Renal cortex interstitium (tissue), 15 donors: ENCODE results near the gene RABEP2. TPM values are rescaled to one million over a fixed set of nuclear protein-coding genes. Genes with fewer than 3 reads are reported as not detected.
"Not testable (repeated sequence)": the region's sequence is repeated elsewhere in the genome, so short reads cannot be mapped to it uniquely, and the experiment has no call there.

Experiments
- DNase-seq, 11 donors: peaks; one replicate each; pipeline ENCODE4 v3.0.0-alpha.2; 2013; ENCODE audit warnings: low read depth in 9 of 11, low spot score in 4 of 11; ENCODE audit errors: extremely low read depth in 1 of 11
- long read RNA-seq, 16 experiments: transcript quantifications; one replicate each; lab custom pipeline, GENCODE V29; 2026
- polyA plus RNA-seq, 3 donors: library from polyadenylated mRNA; unstranded; fragments of 120-200 nt; gene quantifications; one replicate each; pipeline ENCODE4 v1.2.1, GENCODE V29; 2013; ENCODE audit not compliant: insufficient read length in 3 of 3

The RABEP2 gene
- 10 to 100 TPM; 17.5 to 30.7 (median 26.0) TPM for polyA plus RNA-seq
- long read RNA-seq, donor 1, partial matches to known transcripts, result 0 of 2 reads
- long read RNA-seq, donor 1, other reads (novel, unspliced or antisense), result 0 of 2 reads
- long read RNA-seq, donor 2, partial matches to known transcripts, result 0 of 1 reads
- long read RNA-seq, donor 2, other reads (novel, unspliced or antisense), result 0 of 1 reads
- long read RNA-seq, donor 3, partial matches to known transcripts, result 0 of 2 reads
- long read RNA-seq, donor 3, other reads (novel, unspliced or antisense), result 0 of 2 reads
- long read RNA-seq, donor 4, partial matches to known transcripts, result 0 of 1 reads
- long read RNA-seq, donor 4, other reads (novel, unspliced or antisense), result 0 of 1 reads
- long read RNA-seq, donor 5, result 0 reads
- long read RNA-seq, donor 6, partial matches to known transcripts, result 0 of 2 reads
- long read RNA-seq, donor 6, other reads (novel, unspliced or antisense), result 0 of 2 reads
- long read RNA-seq, donor 7, partial matches to known transcripts, result 0 of 1 reads
- long read RNA-seq, donor 7, other reads (novel, unspliced or antisense), result 0 of 1 reads
- long read RNA-seq, donor 8, result 0 reads
- long read RNA-seq, donor 9, partial matches to known transcripts, result 0 of 1 reads
- long read RNA-seq, donor 9, other reads (novel, unspliced or antisense), result 0 of 1 reads
- long read RNA-seq, donor 10, partial matches to known transcripts, result 0 of 2 reads
- long read RNA-seq, donor 10, other reads (novel, unspliced or antisense), result 0 of 2 reads
- long read RNA-seq, donor 11, partial matches to known transcripts, result 8 of 10 reads
- long read RNA-seq, donor 11, other reads (novel, unspliced or antisense), result 0 of 10 reads
- long read RNA-seq, donor 12, partial matches to known transcripts, result 5 of 5 reads
- long read RNA-seq, donor 12, other reads (novel, unspliced or antisense), result 0 of 5 reads
- long read RNA-seq, donor 13, result 0 reads
- long read RNA-seq, donor 14, result 0 reads
- long read RNA-seq, donor 15, partial matches to known transcripts, result 0 of 1 reads
- long read RNA-seq, donor 15, other reads (novel, unspliced or antisense), result 0 of 1 reads
- long read RNA-seq, donor 16, partial matches to known transcripts, result 230 of 293 reads
- long read RNA-seq, donor 16, other reads (novel, unspliced or antisense), result 59 of 293 reads

- peak; percentile 74 to 90 (median 87) for DNase-seq
Observed at GRCh38 chr16:28924762-28925385, at the start of gene RABEP2. RABEP2 (minus strand) TSS chr16:28925238; CDS start chr16:28925163, 75 bp downstream.

DNA sequence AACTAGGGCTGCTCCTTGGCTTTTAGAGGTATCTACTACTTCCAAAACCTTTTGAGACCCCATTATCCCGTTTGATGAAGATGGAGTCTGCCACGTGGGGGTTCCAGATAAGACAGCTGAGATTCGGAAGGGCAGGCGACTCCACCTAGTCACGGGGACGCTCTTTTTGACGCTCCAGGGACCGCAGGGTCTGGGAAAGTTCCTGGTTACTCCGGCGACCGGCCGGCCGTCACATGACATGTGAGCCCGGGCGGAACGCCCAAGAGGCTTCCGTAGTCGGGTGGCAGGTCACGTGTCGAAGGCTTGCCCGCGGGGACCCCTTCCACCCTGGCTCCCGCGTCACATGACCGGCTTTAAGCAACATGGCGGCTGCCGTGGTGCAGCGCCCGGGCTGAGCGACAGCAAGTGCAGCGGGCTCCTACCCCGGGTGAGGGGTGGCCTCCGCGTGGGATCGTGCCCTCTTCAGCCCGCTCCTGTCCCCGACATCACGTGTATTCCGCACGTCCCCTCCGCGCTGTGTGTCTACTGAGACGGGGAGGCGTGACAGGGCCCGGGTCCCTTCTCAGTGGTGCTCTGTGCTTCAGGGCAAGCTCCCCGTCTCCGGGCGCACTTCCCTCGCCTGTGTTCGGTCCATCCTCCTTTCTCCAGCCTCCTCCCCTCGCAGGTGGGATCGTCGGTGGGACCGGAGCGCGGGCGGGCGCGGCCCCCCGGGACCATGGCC, 49.6 kb upstream of the RABEP2 start, which contains the start of gene SPNS1:
TSS of gene SPNS1 (plus strand) at position 342 of the 721 bp plus-strand sequence. CDS start at position 716, 374 bp downstream.
- peak; percentile 88 to 96 (median 93) for DNase-seq

DNA sequence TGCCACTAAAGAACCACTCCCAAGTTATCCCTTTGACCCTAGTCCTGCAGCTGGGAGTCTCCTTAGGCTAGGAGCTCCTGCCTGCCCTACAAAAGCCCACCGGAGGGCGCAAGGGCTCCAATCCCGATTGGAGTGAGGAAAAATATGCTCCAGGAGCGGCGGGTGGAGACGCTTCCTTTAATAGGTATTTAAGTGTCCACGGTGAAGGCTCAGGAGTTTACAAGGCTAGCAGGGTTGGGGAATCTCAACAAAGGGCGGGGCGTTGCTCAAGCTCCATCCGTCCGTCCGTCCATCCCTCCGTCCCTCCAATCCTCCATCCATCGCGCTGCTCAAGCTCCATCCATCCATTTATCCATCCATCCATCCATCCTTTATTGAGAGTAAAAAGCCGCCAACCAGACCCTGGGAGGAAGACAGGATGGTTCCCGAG, 49.0 kb upstream of the RABEP2 start:
- DNase-seq, result peak in 7 of 11 donors; percentile 31 to 54 (median 44)

GRCh38 chr16:28969696-28970095, 44.7 kb upstream of the RABEP2 start:
- not testable (repeated sequence) for DNase-seq

DNA sequence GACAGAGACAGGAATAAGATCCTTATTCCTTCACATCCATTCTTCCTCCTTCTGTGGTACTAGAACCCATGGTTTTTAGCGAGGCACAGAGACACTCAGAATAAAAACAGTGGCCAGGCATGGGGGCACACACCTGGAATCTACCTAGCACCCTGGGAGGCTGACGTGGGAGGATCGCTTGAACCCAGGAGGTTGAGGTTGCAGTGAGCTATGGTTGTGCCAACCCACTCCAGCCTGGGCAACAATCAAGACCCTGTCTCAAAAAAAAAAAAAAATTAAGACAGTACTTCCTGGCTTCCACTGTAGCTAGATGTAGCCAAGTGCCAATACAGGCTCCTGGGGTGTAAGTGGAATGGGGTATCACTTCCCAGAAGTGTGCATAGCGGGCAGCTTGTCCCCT, 42.1 kb upstream of the RABEP2 start:
- DNase-seq, result no peak

- no peak for DNase-seq
Observed at GRCh38 chr16:28964496-28964895, 39.5 kb upstream of the RABEP2 start.

- DNase-seq, result no peak
Observed at GRCh38 chr16:28964072-28964471, 39.0 kb upstream of the RABEP2 start.

DNA sequence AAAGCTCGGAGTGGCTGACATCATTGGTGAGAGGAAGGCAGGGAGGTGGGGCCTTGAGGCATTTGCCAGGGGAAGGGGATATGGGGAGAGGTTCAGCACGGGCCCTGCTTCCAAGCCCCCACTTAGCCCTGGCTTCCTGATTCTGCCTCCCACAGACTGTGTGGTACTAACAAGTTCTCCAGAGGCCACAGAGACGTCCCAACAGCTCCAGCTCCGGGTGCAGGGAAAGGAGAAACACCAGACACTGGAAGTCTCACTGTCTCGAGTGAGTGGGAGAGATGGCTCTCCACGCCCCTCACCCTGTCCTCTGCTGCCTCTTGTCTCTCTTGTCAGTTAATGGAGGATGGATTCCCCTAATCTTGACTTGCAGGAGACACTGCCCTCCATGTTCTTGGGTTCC, 33.8 kb upstream of the RABEP2 start:
- DNase-seq, result no peak

DNA sequence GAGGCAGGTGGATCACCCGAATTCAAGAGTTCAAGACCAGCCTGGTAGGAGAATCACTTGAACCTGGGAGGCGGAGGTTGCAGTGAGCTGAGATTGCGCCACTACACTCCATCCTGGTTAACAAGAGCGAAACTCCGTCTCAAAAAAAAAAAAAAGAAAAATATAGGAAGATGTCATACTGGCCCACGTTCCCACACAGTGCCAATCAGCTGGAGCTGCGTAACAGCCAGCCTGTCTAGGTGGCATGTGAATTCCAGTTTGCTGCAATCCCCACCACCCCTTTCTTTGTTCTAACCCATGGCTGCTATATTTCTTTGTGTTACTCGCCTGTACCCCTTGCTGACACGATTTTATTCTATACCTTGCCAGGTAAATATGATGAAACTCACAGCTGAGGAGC, 33.2 kb upstream of the RABEP2 start:
- no peak for DNase-seq

DNA sequence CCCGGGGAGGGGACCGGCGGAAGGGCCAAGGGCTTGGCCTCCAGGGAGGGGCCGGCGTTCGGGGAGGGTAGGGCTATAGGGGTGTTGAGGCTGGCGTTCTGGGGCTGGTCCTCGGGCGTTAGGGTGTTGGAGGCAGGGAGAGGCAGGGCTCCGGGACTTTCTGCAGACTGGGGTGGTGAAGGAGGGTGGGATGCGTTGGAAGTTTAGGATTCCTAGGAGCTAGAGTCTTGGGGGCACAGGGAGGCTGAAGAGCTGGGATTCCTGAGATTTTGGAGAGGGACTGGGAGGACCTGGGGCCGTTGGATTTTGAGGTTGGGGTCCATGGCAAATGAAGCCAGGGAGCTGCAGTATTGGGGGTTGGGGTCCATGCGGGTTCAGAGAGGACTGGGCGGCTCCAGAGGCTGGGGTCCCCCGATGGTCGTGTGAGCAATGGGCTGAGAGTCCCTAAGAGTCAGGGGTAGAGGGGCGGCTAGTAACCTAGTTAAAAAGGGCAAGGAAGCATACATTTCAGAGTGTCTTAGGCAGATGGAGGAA, 26.4 kb upstream of the RABEP2 start:
- no peak for DNase-seq

DNA sequence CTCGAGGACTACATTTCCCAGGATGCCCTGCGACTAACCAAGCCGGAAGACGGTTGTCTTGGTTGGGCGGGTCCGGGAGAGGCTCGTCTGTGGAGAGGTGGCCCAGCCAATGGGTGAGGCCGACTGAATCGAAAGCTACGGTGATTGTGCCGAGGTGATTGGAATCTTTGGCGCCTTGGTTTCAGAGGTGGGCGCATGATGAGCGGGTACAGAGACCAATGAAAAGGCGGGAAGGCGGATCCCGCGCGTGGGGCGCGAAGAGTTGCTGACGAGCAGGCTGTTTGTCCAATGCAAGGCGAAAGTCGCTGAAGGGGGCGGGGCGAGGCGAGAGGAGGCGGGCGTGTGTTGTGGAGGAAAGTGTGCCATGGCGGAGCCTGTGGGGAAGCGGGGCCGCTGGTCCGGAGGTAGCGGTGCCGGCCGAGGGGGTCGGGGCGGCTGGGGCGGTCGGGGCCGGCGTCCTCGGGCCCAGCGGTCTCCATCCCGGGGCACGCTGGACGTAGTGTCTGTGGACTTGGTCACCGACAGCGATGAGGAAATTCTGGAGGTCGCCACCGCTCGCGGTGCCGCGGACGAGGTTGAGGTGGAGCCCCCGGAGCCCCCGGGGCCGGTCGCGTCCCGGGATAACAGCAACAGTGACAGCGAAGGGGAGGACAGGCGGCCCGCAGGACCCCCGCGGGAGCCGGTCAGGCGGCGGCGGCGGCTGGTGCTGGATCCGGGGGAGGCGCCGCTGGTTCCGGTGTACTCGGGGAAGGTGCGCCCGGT, 25.8 kb upstream of the RABEP2 start, which contains the start of gene NFATC2IP:
TSS of gene NFATC2IP (plus strand) at position 290 of the 762 bp plus-strand sequence. CDS start at position 365, 75 bp downstream.
- peak; percentile 98 to 100 (median 99) for DNase-seq

GRCh38 chr16:28946681-28947080, 21.6 kb upstream of the RABEP2 start:
- DNase-seq, result no peak

- no peak for DNase-seq
Observed at GRCh38 chr16:28943281-28943680, 18.2 kb upstream of the RABEP2 start.

DNA sequence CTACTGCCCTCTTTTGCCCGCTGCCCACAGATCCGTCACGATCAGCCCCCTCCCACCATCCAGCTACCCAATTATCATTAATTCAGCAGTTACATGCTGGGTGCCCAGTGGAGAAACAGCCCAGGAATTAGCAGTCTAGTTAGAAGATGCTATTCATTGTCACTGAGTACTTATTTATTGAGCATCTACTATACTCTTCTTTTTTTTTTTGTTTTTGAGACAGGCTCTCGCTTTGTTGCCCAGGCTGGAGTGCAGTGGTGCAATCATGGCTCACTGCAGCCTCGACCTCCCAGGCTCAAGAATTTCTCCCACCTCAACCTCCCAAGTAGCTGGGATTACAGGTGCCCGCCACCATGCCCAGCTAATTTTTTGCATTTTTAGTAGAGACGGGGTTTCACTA, 14.8 kb upstream of the RABEP2 start:
- DNase-seq, result not testable (repeated sequence)

GRCh38 chr16:28938721-28939120, 13.7 kb upstream of the RABEP2 start:
- no peak for DNase-seq

GRCh38 chr16:28937222-28937876, 12.3 kb upstream of the RABEP2 start:
- DNase-seq, result no peak

- DNase-seq, result no peak
Observed at GRCh38 chr16:28936784-28937155, 11.7 kb upstream of the RABEP2 start.
